Jurkat, Clone E6-1 (cell line): ENCODE measurements around the gene PCYOX1L. TPM values are rescaled to one million over a fixed set of nuclear protein-coding genes. Genes with fewer than 3 reads are reported as not detected.
A peak's percentile ranks its signal among the peaks of the same experiment; 100 is the strongest.

Experiments
- DNase-seq: peaks from one replicate; pipeline ENCODE4 v3.0.0-alpha.2; 2011; ENCODE audit warnings: low read depth, low spot score
- H3K4me3 ChIP-seq: 2 replicates; pipeline ENCODE4 v1.5.1; 2011; ENCODE audit warnings: mild to moderate bottlenecking, low read length, control low read depth, moderate library complexity
- polyA plus RNA-seq: library from polyadenylated mRNA; unstranded; fragments of >200 nt; gene quantifications from one replicate; pipeline ENCODE4 v1.2.1, GENCODE V29; 2012; ENCODE audit warnings: missing spikeins; ENCODE audit not compliant: insufficient read length, insufficient read depth

PCYOX1L gene, protein sequence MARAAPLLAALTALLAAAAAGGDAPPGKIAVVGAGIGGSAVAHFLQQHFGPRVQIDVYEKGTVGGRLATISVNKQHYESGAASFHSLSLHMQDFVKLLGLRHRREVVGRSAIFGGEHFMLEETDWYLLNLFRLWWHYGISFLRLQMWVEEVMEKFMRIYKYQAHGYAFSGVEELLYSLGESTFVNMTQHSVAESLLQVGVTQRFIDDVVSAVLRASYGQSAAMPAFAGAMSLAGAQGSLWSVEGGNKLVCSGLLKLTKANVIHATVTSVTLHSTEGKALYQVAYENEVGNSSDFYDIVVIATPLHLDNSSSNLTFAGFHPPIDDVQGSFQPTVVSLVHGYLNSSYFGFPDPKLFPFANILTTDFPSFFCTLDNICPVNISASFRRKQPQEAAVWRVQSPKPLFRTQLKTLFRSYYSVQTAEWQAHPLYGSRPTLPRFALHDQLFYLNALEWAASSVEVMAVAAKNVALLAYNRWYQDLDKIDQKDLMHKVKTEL
- polyA plus RNA-seq, result 29.0 TPM

DNA sequence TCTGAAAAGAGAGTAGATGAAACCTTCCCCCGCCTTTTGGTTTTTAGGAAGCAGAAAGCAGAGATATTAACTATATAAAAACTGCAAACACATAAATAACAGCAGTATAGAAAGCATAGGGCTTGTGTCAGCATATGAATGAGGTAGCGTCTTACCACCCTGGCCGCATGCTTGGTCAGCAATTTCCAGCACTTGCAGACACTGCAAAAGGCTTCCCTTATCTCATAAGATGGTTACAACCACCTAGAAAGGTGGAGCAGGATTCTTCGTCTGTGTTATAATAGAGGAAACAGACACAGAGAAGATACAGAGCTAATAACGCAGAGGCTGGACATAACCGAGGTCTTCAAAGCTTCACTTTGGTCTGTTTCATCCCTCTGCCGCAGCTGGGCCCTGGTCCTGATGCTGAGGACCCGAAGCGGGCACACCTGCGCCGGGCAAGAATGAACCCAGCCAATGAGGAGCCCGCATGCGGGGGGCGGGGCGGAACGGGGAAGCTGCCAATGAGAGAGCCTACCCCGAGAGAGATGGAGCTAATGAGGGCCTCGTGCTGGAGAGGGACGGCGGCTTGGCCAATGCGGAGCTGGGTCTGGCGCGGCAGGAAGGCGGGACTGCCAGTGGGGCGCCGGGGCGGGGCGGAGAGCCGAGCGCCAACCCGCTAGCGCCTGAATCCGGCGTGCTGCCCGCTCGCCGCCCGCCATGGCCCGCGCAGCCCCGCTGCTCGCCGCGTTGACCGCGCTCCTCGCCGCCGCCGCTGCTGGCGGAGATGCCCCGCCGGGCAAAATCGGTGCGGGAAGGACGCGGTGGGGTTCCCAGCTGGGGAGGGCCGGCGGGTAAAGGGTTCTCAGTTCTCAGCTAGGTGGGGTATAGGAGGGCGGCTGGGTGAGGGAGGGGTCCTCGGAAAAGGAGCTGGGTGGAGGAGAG is at the start of gene PCYOX1L:
PCYOX1L (plus strand) TSS at position 677 of the 924 bp plus-strand sequence; CDS start at position 700, 23 bp downstream.
- peak within 1 kb of the TSS; percentile 86 for H3K4me3 ChIP-seq
- peak; percentile 91 for DNase-seq

DNA sequence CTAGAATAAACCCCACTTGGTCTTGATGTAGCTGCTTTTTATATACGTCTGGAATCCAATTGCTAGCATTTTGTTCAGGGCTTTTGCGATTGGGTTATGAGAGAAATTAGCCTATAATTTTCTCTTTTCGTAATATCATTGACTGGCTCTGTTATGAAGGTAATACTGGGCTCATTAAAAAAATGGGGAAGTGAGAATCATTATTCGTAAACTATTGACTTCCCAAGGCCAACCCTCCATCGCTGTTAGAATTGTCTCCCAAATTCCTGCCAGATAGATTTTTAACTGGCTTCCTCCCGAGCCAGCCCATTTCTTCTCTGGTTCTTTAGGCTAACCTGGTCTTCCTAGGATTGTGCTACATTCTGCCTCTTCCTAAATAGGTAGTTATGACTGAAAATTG is 48.5 kb upstream of the PCYOX1L start:
- DNase-seq, result no peak
- H3K4me3 ChIP-seq, result no peak overlapping the region

DNA sequence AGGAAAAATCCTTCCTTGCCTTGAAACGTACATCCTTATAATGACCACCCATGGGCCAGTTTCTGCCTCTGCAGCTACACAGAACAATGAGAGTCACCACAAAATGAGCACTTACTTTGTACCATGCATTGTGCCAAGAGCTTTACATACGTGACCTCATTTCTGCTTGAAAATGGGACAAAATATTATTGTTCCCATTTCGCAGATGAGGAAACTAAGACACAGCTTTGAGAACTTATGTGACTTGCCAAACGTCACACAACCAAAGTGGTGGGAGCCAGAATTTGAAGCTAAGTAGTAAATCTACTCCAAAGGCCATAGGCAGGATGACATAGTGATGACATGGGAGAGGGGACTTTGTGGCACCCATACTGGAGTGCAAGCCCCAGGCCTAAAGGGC is 47.4 kb upstream of the PCYOX1L start:
- no peak overlapping the region for H3K4me3 ChIP-seq
- DNase-seq, result no peak

DNA sequence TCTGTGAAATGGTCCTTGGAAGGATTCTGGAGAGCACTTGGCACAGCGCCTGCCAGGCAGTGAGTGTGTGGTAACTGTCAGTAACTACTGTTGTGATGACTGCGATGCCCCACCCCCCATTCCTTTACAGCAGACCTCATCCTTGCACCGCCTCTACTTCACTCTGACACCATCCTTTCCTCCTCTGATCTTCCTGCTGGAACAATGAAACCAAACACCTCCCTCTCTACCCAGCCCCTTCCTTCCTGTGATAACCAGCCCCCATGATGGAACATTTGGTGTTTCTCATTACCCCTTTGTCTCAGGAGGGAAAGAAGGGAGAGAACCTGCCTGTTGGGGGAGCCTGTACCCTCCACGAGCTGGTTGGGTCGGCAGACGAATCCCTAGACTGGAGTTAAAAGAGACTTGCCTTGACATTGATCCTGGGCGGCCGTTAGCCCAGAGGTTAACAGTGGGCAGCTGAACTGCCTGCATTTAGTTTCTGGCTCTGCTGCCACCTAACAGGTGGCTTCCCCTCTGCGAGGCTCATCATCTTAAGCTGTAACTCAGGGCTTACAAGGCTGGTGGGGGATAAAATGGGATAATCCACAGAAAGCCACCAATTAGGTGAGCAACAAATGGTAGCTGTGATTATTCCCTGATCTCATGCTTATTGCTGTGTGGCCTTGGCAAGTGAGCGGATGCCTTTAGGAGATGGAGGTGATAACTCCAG is 46.7 kb upstream of the PCYOX1L start:
- no peak overlapping the region for H3K4me3 ChIP-seq
- DNase-seq, result peak; percentile 43

DNA sequence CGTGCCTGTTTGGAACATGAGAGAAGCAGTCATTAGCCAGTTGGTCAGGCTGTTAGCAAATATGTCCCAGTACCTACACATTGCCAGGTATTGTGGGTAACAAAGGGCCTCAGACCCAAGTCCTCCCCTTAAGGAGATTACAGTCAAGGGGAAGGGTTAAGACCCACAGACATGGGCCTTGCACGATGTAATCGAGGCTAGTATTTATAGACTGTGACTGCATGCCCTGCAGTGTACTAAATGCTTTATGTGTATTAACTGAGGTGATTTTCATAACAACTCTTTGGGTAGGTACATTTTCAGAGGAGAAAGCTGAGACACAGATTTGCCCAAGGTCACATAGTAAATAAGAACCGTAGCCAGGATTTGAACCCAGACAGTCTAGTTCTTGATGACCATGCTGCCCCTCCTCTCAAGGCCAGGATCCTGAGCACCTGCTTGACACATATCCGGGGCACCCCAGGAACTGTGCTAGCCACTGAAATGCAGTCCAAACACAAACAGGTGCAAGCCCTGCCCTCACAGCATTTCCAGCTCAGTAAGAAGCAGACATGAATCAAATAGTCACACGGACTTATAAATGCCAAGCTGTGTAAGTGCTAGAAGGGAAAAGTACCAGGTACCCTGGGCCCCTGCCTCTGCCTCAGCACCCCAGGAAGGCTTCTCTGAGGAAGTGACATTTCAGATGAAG is 44.5 kb upstream of the PCYOX1L start:
- DNase-seq, result no peak
- no peak overlapping the region for H3K4me3 ChIP-seq

DNA sequence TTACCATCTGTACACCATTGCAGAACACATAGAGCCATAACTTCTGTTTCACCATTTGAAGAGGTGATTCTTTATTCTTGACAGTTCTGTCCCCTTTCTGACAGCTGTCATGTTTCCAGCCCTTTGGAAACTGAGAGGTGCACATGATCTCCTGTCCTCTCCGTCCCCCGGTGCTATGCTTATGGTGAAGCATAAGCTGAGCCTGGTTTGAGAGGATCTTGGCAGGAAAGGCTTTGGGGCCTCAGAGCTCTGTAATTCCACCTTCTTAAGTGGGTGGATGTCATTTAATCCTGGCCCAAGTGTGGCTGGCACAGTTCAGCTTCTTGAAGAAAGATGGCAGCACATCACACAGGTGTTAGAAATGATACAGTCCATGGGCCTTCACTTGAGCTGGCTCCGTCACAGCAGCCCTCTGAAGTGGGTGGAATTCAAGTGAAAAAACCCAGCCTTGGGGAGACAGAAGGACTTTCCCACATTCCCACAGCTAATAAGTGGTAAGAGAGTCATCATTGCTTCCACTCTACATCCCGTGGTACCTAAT is 43.2 kb upstream of the PCYOX1L start:
- H3K4me3 ChIP-seq, result no peak overlapping the region

DNA sequence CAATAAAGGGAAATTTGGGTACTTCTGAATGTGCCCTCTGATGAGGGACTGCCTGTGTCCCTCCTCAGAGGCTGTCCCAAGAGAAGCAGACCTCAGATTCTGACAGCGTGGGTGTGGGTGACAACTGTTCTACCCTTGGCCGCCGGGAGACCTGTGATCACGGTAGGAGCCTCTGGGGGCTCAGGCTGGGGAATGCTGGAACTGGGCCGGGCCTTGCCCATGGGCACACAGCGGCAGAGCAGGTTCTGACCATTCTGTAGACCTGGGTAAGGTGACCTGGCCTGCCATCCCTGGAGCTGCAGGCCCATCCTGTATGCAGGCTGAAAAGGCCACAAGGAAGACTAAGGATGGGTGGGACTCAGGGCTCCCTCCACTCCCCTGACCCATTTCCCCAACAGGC is 42.1 kb upstream of the PCYOX1L start:
- DNase-seq, result no peak
- no peak overlapping the region for H3K4me3 ChIP-seq

More for the DNA sequence above, 43.2 kb upstream of the PCYOX1L start:
- DNase-seq, result no peak

DNA sequence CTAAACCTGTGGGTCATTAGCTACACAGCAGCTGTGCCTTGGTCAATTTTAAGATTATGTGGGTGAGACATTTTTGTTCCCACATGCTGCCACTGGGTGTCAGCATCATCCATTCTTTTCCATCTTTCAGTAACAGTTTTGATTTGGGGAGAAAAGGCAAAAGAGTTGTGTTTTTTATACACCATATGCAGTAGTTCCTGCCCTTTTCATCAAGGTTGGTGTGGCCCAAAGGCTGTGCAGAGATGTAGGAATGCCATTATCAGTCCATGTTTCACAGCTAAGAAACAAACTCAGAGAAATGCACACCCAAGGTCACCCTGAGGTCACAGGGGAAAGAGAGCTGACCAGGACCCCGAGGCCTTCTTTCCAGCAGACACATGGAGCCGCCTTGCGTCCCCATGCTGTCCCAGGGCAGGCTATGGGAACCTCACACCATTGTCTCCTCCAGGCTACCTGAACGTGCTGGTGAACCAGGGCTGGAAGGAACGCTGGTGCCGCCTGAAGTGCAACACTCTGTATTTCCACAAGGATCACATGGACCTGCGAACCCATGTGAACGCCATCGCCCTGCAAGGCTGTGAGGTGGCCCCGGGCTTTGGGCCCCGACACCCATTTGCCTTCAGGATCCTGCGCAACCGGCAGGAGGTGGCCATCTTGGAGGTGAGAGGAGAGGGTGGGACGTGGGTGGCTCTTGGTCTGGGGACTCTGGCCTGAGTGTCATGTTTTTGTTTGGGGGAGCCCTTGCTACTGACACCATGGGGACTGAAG is 40.4 kb upstream of the PCYOX1L start:
- no peak overlapping the region for H3K4me3 ChIP-seq
- peak; percentile 22 for DNase-seq

DNA sequence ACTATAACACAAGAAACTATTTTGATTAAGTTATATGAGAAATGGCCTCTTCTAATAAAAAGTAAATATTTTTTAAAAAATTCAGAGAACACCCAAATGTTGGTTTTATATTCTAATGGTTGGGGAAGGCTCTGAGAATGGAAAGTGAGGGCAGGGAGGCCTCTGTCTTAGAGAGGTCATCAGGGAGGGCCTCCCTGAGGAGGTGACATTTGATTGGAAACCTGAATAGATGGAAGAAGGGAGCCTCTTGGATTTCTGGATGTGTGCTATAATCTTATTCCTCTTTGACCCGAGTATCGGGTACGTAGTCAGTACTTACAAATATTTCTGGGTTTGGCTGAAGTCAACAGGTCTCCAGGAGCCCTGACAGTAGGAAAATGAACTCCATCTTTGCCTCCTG is 38.7 kb upstream of the PCYOX1L start:
- DNase-seq, result no peak

DNA sequence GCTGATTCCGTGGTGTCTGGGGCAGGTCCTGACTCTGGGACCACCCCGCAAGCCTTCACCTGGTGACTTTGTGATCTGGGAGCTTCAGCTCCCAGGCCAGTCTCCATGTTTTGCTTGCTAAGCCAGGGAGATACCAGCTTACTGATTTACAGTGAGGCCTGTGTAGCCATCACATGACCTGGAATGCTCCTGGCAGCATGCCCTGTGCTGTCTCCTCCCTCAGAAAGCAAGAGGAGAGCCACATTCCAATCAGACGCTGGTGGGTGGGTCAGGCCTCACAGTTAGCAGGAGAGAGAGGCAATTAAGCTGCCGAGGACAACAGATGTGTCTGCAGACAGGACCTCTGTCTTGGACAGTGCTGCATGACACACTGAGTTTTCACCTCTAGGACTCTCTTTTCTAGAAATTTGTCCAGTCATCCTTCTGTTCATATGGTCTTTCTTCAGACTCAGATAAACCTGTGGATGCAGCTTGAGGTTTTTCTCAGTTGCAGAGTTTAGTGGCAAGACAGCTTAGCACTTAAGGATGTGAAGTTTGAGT is 37.0 kb upstream of the PCYOX1L start:
- DNase-seq, result no peak
- H3K4me3 ChIP-seq, result no peak overlapping the region

More for the DNA sequence above, 38.7 kb upstream of the PCYOX1L start:
- no peak overlapping the region for H3K4me3 ChIP-seq

DNA sequence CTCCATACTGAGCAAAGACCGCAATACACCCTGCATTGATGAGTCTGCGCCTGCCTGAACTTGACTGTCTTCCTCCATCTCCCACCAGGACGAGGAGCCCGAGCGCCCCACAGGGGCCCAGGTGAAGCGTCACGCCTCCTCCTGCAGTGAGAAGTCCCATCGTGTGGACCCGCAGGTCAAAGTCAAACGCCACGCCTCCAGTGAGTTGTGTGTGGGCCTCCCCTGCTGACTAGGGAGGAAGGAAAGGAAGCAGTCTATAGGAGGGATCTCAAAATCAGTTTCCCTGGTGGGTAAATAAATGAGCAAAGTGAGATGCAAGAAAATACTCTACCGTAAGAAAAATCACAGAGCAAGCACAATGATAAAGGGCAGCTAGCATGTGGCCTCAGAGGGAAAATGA is 35.3 kb upstream of the PCYOX1L start:
- no peak overlapping the region for H3K4me3 ChIP-seq
- DNase-seq, result no peak

DNA sequence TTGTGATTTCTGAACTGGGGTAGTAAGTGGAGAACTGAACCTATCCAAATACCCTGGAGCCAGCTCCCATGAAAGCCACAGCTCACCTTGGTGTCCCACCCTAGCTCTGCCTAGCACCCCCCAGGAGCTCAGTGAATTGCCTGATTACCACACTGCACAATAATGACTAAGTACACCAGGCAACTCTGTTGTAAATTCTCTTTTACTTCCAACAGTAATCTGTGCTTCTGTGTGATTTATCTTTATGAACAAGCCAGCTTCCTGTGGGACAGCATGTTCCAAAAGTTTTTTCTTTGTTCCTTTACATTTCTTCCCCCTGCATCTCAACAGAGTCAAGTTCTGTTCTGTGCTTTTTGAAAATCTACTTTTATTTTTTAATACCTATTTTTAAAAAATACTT is 34.6 kb upstream of the PCYOX1L start:
- no peak for DNase-seq

DNA sequence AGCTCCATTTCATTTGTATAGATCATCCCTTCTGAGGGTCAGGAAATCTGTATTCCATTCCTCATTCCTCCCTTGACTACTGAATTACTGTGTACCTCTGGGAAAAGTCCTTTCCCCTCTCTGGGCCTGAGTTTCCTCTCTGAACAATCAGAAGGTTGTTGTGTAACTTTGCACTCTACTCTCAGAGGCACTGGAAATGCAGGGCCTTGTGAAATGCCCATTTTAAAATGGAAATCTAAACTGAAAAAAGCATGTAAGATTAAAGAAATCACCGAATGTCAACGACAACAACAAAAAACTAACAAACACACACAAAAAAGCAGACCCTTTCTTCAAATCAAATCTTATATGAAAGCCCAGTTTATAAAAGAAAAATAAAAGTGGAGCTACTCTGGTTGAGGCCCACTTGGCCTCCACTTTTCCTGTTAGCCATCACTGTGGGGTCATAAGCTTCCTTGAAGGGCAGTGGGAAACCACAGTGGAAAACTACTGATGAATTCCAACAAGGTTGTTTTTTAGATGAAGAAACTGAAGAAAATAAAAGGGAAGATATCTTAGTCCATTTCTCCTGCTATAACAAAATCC is 34.1 kb upstream of the PCYOX1L start:
- no peak for DNase-seq

More for the DNA sequence above, 34.6 kb upstream of the PCYOX1L start:
- H3K4me3 ChIP-seq, result no peak overlapping the region

DNA sequence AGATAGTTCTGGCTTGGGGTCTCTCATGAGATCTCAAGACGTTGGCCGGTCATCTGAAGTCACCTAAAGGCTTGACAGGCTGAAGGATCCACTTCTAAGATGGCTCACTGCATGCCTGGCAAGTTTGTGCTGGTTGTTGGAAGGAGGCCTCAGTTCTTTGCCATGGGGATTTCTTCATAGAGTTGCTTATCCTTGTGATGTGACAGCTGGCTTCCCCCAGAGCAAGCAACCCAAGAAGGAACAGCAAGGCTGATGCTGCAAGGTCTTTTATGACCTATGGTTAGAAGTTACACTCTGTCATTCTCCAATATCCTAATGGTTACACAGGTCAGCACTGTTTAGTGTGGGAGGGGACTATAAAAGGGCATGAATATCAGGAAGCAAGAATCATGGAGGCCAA is 33.2 kb upstream of the PCYOX1L start:
- DNase-seq, result no peak
- no peak overlapping the region for H3K4me3 ChIP-seq

More for the DNA sequence above, 34.1 kb upstream of the PCYOX1L start:
- no peak overlapping the region for H3K4me3 ChIP-seq

DNA sequence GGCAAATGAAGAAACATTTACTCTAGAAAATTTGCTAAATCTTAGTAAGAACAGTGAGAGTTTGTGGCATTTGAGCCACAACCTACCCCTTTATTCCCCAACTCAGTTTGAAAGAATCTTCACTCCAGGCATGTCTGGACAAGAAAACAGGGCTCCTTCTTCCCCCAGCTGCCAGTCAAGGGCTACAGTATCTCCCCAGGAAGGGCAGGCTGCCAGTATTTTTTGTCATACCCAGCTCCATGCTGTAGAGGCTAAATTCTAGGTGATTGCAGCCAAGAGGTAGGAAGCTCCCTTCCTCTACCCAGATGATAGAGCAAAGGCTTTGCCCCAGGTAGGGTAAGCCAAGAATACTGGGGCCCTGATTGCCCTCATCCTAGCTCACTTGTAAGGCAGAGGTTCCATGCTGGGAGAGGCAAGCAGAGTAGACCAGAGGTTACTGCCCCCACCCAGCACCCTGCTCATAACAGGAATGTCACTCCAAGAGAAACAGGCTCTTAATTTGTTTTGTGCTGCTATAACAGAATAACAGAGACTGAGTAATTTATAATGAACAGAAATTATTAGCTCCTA is 32.6 kb upstream of the PCYOX1L start:
- no peak for DNase-seq
- H3K4me3 ChIP-seq, result no peak overlapping the region

DNA sequence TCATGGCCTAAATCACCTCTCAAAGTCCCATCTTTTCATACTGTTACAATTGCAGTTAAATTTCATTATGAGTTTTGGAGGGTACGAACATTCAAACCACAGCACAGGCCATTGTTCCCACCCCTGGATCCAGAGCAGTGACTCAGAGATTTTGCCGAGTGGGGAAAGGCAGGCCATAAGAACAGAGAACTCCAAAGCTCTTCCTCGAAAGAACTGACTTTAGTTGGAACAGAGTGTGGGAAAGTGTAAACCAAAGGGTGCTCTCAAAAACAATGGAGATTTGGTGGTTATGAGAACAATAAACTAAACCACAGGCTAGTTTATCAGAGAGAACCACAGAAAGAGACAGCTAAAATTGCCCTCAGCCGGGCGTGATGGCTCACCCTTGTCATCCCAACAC is 32.0 kb upstream of the PCYOX1L start:
- no peak overlapping the region for H3K4me3 ChIP-seq
- no peak for DNase-seq

DNA sequence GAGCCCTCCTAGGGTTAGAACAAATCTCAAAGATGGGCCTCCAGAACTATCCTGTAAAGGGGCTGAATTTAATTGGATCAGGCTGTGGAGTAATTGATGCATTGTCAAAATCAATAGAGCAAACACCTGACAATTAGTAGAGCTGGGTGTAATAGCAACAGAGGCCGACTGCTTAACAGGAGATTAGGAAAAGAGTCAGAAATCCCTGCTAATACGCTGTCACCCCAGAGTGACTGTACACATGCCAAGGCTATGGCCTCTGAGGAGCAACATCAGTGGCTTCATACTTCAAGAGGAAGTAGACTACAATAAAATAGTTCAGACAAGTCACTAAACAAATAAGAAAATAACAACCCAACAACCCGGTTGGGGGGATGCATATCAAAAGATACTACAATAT is 31.2 kb upstream of the PCYOX1L start:
- DNase-seq, result no peak

More for the DNA sequence above, 31.2 kb upstream of the PCYOX1L start:
- H3K4me3 ChIP-seq, result no peak overlapping the region
